Right ventricle myocardium inferior (tissue), 1 donor: ENCODE data around the gene AIF1. TPM values are rescaled to one million over a fixed set of nuclear protein-coding genes. Genes with fewer than 3 reads are reported as not detected.

Experiments
- ATAC-seq: fragments of 200-7000 bp; cut with Tn5 transposase; one replicate; pipeline ENCODE4 v1.9.1; 2020; ENCODE audit warnings: mild to moderate bottlenecking, moderate library complexity
- DNase-seq: peaks from one replicate; pipeline ENCODE4 v3.0.0; 2021; ENCODE audit errors: missing footprints
- intact Hi-C: fragments of 100-400 bp; cut with DNase I; formaldehyde crosslinking; loops from one replicate; pipeline ENCODE4 v1.11.0; 2022
- total RNA-seq: library from RNA; stranded (reverse); fragmentation: NEBNext Ultra II Directional; extraction: Animal tissue kit (Norgen Biotek cat#: 25700); gene quantifications from one replicate; pipeline ENCODE4 v1.2.1, GENCODE V29; 2021
- donor health status: DM: no; HTN: yes; CAD: no; lungs with severe emphysema.

The AIF1 gene
- total RNA-seq, 1 donor from 2014 or later: 22.1 TPM

DNA sequence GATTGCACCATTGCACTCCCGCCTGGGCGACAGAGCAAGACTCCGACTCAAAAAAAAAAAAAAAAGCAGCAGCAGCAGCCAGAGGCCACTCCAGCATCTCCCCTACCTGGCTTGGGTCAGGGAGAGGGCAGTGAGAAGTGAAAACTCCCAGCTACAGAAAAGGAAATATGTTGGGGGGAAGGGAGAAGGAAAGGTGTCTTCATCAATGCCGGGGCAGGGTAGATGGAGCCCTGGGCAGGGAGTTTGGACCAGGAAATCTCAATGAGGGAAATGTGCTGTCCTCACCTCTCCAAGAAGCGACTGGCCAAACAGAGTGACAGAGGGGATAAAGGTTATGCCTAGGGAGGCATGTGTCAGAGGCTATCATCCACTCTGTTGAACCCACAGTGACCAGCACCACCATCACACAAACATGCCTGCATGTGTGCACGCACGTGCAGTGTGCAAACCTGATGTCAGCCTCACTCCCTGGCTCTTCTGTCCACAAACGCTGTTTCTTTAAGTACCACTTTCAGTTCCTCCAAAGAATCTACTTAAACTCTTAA, 887 bp upstream of the AIF1 start:
- intact Hi-C loops: no loop called here
- DNase-seq (peak; percentile 78), ATAC-seq (no peak)

DNA sequence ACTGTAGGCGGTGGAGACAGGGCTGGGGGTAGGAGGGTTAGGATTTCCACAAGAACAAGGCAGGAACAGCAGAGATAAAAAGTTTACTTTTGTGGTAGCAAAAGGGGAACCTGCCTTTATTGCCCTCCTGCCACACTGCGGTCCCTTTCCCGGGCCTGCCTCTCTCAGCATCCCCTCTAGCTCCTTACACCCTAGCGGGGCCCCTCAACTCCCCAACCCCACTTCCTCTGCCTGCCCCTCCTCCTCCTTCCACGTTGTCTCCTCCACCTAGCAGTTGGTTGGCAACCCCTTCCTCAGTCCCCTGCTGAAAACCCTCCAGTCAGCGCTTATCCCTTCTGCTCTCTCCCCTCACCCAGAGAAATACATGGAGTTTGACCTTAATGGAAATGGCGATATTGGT, 714 bp downstream of the AIF1 start:
- ATAC-seq (no peak), DNase-seq (no peak)
- intact Hi-C loops: no loop called here

DNA sequence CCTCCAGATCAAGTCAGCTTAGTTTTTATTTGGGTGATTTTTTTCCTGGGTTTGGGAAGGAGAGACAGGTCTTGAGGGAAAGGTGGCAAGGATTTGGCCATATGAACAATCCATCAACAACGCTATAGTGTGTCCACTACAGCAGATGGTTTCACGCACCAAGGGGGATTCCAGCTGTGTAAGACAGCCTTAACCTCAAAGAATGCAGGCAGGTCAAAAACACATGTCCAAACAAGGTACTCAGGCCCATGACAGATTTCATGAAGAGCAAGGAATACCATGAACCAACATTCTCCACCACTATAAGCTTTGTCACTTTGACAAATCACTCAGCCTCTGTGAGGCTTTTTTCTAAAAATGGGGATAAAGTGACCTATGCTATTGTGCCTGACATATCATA, 2.0 kb downstream of the AIF1 start:
- no peak for DNase-seq
- intact Hi-C loops: no loop called here
- ATAC-seq: no peak

DNA sequence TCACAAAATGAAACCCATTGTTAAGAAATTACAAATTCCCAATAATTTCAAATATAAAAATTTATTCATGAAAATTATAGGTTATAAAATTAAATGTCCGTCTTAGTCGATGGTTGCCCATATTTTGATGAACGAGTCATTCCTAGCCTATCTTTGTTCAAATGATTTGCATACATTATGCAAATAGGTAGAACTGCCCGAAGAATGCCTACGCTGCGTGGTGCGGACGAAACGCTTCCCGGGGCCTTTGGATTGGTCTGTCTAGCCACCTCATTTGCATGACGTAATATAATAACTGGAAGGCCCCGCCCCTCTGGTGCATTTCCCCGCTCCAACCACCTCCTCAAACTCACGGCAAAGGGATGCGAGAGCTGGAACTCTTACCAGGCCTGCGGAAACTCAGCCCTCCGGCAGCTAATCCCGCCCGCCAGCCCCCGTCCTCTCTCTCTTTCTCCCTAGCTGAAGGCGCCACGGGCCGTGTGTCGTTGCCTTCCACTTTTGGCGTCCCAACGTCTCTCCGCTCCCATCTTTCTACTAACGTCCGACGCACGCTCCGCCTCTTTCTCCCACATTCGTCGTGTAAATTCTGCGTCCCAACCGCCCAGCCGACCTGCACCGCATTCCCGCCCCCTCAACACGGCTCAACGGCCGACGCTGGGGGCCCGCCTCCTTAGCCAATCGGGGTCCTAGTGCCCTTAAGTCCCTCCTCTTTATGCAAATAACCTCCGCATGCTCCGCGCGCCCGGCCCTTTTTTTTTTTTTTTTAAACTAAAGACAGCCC, 5.0 kb downstream of the AIF1 start:
- ATAC-seq (peak; percentile 95), DNase-seq (peak; percentile 99)
- intact Hi-C loops: loop anchor here (1.0 to 5.0 kb wide), 4 partner anchors 32 to 282 kb away; partner anchors contain the start of genes ABHD16A, BAG6, DDX39B and ZBTB12

DNA sequence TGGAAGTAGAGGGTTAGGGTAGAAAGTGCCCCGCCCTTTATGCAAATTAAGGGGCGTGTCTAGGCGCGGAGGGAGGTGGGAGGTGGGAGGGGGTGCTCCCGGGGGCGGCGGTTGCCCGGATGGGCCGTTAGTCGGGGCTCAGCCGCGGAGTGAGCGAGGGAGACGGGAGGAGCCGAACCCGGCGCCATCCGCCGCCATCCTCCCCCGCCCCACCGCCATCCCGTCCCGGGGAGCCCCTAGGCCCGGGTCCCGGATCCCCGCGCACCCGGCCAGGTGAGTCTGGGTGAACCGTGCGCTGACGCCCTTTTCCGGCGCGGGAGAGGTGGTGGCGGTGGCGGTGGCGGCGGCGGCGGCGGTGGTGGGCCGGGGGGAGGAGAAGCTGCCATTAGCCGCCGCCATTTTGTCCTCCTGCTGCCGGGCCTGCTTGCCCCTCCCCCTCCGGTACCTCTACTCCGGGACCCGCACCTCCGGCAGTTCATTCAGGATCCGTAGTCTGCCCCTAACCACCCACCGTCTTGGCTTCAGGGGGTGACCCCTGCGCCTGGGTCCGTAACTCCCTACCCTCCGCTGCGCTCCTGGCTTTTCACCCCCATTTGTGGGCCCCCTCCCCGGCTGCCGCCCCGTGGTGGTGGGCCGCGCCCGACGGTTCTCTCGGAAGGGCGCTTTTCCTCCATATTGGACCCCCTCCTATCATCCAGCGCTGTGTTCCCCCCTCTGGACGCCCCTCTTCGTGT, 5.7 kb downstream of the AIF1 start, which contains the start of gene PRRC2A:
Gene PRRC2A, plus strand, starts transcription at position 130 of the 734 bp plus-strand sequence. CDS start 2,075 bp downstream, outside the sequence.
- DNase-seq: peak; percentile 90
- peak; percentile 42 for ATAC-seq
- intact Hi-C loops: loop anchor here (1.0 to 5.0 kb wide), 4 partner anchors 32 to 282 kb away; partner anchors contain the start of genes ABHD16A, BAG6, DDX39B and ZBTB12

DNA sequence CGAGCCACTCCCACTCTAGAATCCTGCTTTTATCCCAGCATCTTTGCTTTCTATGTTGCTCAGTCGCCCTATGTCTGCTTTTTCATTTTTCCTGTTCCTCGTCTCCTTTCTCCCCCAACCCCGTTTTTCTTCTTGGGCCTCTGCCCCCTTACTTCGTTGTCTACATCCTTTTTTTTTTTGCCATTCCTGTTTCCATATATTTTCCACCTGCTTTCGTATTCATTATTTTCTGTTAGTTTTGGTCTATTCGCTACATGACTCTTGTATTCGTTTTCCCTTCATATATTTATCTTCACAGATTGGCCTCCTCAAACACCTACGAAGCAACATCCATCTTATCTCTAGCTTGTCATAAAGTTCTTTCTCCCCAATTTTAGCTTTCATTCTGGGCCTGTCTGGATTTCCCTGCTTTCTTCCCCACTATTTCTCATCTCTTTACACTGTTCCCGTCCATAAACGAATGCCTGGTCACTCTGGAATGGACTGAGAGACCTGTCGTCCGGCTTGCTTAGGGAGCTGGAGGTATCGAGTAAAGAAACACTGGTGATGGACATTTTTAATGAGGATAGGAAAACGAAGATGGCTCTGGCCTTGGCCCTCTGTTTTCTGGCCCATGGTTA, 6.4 kb downstream of the AIF1 start:
- no peak for DNase-seq
- ATAC-seq: no peak
- intact Hi-C loops: loop anchor here (2.0 to 5.0 kb wide), 2 partner anchors 79 to 81 kb away; partner anchors contain the start of genes ABHD16A and DDX39B

DNA sequence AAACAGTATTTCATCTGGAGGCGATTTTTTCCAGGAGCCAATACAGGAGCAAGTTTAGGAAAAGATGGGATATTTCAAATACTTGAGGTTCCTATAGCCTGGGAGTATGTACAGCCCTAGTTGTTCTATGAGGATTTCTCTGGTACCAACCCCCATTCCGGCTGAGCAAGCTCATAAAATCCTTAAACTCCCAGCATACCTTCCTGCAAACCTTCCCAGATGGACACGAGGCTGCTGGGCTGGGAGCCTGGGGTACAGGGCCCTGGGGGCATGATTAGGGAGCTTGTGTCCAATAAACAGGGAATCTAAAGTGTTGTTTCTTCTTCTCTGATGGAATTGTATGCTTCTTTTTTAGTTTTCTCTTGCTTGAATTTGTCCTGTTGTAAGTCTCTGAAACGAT, 7.0 kb downstream of the AIF1 start:
- DNase-seq (no peak), ATAC-seq (no peak)
- intact Hi-C loops: loop anchor here (2.0 to 5.0 kb wide), 2 partner anchors 79 to 80 kb away; partner anchors contain the start of genes ABHD16A and DDX39B

DNA sequence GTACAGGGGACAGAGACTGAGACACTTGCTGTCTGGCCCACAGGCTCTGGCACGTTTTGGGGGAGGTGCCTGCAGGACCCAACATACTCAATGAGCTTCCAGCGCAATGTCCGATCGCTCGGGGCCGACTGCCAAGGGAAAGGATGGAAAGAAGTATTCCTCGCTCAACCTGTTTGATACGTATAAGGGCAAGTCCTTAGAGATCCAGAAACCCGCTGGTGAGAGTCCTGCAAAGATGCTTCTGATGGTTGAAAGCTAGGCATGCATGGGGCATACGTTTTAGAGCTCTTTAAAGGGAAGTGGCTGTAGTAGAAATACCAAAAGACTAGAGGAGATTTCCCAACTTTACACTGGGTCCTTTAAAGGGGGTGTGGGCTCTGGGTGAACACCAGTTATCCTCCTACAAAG, 7.7 kb downstream of the AIF1 start:
- intact Hi-C loops: loop anchor here (5.0 kb wide), 1 partner anchor 80 kb away; the partner anchor contains the start of gene ABHD16A
- DNase-seq (no peak), ATAC-seq (no peak)

DNA sequence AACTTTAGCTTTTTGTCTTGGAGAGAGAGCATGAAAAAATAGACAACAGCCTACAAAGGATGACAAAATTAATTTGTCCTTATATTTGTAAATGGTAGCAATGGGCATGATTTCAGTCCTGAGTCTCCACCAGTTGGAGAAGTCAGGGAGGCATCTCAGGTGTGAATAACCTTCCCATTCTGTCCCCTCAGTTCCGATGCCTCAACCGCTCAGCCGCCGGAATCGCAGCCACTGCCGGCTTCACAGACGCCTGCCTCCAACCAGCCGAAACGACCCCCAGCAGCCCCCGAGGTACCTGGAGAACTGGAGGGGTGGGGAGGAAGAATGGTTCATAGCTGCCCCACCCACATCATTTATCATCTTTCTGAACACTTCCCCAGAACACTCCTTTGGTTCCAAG, 9.0 kb downstream of the AIF1 start:
- DNase-seq: no peak
- intact Hi-C loops: loop anchor here (5.0 kb wide), 1 partner anchor 78 kb away; the partner anchor contains the start of gene ABHD16A
- ATAC-seq: no peak

DNA sequence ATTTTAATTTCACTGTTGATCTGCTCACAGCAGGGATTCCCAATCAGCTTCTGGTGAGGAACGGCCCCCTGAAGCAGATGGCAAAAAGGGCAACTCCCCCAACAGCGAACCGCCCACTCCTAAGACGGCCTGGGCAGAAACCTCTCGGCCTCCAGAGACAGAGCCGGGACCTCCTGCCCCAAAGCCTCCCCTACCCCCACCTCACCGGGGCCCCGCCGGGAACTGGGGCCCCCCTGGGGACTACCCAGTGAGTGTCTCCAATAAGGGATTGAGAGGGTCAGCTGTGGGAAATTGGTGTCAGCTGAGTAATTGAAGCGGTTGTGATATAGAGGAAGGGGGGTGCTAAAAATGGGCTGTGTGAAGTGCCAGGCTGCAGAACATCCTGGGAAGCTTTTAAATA, 11.9 kb downstream of the AIF1 start:
- no peak for DNase-seq
- intact Hi-C loops: no loop called here
- no peak for ATAC-seq

DNA sequence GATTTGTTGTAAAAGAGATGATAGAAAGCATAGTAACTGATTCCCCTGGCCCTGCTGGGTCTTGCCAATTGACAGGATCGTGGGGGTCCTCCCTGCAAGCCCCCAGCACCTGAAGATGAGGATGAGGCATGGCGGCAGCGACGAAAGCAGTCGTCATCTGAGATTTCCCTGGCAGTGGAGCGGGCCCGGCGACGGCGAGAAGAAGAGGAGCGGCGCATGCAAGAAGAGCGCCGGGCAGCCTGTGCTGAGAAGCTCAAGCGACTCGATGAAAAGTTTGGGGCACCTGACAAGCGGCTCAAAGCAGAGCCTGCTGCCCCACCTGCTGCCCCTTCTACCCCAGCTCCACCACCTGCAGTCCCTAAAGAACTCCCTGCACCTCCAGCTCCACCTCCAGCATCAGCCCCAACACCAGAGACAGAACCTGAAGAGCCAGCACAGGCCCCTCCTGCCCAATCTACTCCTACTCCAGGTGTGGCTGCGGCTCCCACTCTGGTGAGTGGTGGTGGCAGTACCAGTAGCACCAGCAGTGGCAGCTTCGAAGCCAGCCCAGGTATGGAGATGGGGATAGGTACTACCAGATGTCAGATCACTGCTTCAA, 12.8 kb downstream of the AIF1 start:
- DNase-seq: no peak
- ATAC-seq: no peak
- intact Hi-C loops: no loop called here

DNA sequence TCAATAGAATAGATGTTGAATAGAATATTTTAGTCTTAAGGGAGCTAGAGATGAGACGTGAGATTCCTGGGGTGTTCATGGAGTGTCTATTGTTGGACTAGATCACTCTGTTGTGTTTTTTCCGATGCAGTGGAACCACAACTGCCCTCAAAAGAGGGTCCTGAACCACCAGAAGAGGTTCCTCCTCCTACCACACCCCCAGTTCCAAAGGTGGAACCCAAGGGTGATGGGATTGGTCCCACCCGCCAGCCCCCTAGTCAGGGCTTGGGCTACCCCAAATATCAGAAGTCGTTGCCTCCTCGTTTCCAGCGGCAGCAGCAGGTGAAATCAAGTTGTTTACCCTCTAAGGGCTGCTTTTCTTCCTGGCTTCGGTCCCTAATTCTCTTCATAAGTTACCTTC, 14.0 kb downstream of the AIF1 start:
- intact Hi-C loops: no loop called here
- ATAC-seq: no peak
- DNase-seq: no peak

DNA sequence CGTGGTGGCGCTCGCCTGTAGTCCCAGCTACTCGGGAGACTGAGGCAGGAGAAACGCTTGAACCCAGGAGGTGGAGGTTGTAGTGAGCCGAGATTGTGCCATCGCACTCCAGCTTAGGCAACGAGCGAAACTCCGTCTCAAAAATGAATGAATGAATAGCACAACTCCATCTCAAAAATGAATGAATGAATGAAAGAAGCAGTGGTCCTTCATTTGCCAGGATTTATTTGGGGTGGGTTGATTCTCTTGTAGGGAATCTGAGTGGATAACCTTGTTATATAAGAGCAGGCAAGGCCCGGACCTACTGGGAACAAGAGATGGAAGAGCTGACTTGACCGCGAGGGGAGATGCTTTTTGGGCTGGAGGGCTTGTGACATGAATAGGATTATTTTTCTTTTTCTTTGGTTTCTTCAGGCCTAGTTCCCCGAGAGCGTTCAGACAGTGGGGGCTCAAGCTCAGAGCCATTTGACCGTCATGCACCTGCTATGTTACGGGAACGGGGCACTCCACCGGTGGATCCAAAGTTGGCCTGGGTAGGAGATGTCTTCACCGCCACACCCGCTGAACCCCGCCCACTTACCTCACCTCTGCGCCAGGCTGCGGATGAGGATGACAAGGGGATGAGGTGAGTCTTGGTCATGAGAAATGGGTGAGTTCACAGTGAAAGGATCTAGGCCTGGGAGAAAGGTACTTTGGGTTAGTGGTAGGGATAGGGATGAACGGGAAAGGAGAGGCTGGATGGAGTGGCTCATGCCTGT, 15.3 kb downstream of the AIF1 start:
- DNase-seq (no peak), ATAC-seq (no peak)
- intact Hi-C loops: no loop called here

DNA sequence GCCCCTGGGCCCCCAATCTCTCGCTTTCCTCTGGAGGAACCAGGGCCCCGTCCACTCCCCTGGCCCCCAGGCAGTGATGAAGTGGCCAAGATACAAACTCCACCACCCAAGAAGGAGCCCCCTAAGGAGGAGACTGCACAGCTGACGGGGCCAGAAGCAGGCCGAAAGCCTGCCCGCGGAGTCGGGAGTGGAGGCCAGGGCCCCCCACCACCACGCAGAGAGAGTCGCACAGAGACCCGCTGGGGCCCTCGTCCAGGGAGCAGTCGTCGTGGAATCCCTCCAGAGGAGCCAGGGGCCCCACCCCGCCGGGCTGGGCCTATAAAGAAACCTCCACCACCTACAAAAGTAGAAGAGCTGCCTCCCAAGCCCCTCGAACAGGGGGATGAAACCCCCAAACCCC, 16.2 kb downstream of the AIF1 start:
- DNase-seq (no peak), ATAC-seq (no peak)
- intact Hi-C loops: no loop called here

DNA sequence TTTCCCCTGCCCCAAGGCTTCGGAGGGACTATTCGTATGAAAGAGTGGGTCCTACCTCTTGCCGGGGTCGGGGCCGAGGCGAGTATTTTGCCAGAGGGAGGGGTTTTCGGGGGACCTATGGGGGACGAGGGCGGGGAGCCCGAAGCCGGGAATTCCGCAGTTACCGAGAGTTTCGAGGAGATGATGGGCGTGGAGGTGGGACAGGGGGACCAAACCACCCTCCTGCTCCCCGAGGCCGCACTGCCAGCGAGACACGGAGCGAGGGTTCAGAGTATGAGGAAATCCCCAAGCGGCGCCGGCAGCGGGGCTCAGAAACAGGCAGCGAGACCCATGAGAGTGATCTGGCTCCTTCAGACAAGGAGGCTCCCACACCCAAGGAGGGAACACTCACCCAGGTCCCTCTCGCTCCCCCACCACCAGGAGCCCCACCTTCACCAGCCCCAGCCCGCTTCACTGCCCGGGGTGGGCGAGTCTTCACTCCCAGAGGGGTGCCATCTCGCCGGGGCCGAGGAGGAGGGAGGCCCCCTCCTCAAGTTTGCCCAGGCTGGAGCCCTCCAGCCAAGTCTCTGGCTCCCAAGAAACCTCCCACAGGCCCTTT, 16.7 kb downstream of the AIF1 start:
- intact Hi-C loops: no loop called here
- ATAC-seq (no peak), DNase-seq (no peak)

DNA sequence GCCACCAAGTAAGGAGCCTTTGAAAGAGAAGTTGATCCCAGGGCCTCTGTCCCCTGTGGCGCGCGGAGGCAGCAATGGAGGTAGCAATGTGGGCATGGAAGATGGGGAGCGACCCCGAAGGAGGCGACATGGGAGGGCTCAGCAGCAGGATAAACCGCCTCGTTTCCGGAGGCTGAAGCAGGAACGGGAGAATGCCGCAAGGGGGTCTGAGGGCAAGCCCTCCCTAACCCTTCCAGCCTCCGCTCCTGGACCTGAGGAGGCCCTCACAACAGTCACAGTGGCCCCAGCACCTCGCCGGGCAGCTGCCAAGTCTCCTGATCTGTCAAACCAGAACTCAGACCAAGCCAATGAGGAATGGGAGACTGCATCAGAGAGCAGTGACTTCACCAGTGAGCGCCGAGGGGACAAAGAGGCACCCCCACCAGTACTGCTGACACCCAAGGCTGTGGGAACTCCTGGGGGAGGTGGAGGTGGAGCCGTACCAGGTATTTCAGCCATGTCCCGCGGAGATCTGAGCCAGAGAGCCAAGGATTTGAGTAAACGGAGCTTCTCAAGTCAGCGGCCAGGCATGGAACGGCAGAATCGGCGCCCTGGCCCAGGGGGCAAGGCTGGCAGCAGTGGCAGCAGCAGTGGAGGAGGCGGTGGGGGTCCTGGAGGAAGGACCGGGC, 17.4 kb downstream of the AIF1 start:
- ATAC-seq (no peak), DNase-seq (no peak)
- intact Hi-C loops: no loop called here

DNA sequence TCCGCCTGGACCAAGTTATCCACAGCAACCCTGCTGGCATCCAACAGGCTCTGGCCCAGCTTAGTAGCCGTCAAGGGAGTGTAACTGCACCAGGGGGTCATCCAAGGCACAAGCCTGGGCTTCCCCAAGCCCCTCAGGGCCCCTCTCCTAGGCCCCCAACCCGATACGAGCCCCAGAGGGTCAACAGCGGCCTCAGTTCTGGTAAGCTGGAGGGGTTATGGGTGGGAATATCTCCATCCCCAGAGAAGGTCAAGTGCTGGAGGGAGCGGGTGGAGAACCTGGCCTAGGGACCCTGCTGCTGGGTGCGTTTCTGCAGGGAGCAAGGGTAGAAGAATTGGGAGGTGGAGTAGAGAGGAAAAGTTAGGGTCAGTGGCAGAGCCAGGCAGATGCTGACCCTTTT, 18.4 kb downstream of the AIF1 start:
- ATAC-seq: no peak
- intact Hi-C loops: no loop called here
- no peak for DNase-seq
